Stimulated activated CD4-positive, alpha-beta T cell treated with anti-CD3 and anti-CD28 coated beads, Interleukin-12 subunit alpha, Interleukin-12 subunit beta, amount 100 ng/mL, for 24 hours (primary cell): ENCODE data around the gene LPO.

ENCODE experiments used
- DNase-seq, 2 experiments: peaks; one replicate each; pipeline ENCODE4 v3.0.0-alpha.2; 2020; ENCODE audit warnings: low read depth in 2 of 2

LPO gene

GRCh38 chr17:58303971-58304749 is 65.8 kb downstream of the LPO start:
- DNase-seq, result peak; percentile 33 to 43

- no peak for DNase-seq
Observed at GRCh38 chr17:58304750-58305486, 66.5 kb downstream of the LPO start.

GRCh38 chr17:58305626-58306025 is 67.2 kb downstream of the LPO start:
- no peak for DNase-seq

GRCh38 chr17:58306131-58306951 is 68.0 kb downstream of the LPO start:
- DNase-seq, result no peak

GRCh38 chr17:58307468-58308172 is 69.2 kb downstream of the LPO start:
- DNase-seq, result no peak

GRCh38 chr17:58308173-58308984 is 70.0 kb downstream of the LPO start:
- DNase-seq, result no peak

GRCh38 chr17:58308985-58309917 is 70.9 kb downstream of the LPO start:
- no peak for DNase-seq

GRCh38 chr17:58309918-58310259 is 71.5 kb downstream of the LPO start:
- DNase-seq, result no peak

- no peak for DNase-seq
Observed at GRCh38 chr17:58310511-58311428, 72.4 kb downstream of the LPO start.

- no peak for DNase-seq
Observed at GRCh38 chr17:58311429-58311894, 73.1 kb downstream of the LPO start.

GRCh38 chr17:58312021-58312630 is 73.7 kb downstream of the LPO start:
- DNase-seq, result no peak

- DNase-seq, result no peak
Observed at GRCh38 chr17:58312829-58313228, 74.4 kb downstream of the LPO start.

- no peak for DNase-seq
Observed at GRCh38 chr17:58313815-58314705, 75.7 kb downstream of the LPO start.

GRCh38 chr17:58314706-58315015 is 76.3 kb downstream of the LPO start:
- DNase-seq, result no peak

GRCh38 chr17:58315281-58315711 is 76.9 kb downstream of the LPO start:
- no peak for DNase-seq

GRCh38 chr17:58315750-58316149 is 77.4 kb downstream of the LPO start:
- no peak for DNase-seq

- no peak for DNase-seq
Observed at GRCh38 chr17:58316260-58316960, 78.0 kb downstream of the LPO start.
